Measurements from ENCODE around the gene ATP11A. TPM values are rescaled to one million over a fixed set of nuclear protein-coding genes. Genes with fewer than 3 reads are reported as not detected.
A peak's percentile ranks its signal among the peaks of the same experiment; 100 is the strongest.

ATP11A gene
- total RNA-seq, 1 experiment from 2014 or later = 65.3 TPM

GRCh38 chr13:112774829-112775565 lies 85.2 kb downstream of the ATP11A start:
- TF ChIP-seq, protein P1, sequence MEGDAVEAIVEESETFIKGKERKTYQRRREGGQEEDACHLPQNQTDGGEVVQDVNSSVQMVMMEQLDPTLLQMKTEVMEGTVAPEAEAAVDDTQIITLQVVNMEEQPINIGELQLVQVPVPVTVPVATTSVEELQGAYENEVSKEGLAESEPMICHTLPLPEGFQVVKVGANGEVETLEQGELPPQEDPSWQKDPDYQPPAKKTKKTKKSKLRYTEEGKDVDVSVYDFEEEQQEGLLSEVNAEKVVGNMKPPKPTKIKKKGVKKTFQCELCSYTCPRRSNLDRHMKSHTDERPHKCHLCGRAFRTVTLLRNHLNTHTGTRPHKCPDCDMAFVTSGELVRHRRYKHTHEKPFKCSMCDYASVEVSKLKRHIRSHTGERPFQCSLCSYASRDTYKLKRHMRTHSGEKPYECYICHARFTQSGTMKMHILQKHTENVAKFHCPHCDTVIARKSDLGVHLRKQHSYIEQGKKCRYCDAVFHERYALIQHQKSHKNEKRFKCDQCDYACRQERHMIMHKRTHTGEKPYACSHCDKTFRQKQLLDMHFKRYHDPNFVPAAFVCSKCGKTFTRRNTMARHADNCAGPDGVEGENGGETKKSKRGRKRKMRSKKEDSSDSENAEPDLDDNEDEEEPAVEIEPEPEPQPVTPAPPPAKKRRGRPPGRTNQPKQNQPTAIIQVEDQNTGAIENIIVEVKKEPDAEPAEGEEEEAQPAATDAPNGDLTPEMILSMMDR (conservative IDR thresholded peaks at IDR 0.05) = 0 out of 3 replicates have a peak, but pooled peaks have one; percentile 15

More at GRCh38 chr13:112774829-112775565, 85.2 kb downstream of the ATP11A start:
- peaks cover 0 to 12% (median 3%) of the 10 kb centered on the region in 3 experiments; a peak in 4 of 7 replicates for H3K36me3 Mint-ChIP-seq (ENCODE audit: insufficient read depth in 1 of 3, low read depth in 3 of 3)
- H2AFZ ChIP-seq (ENCODE audit: low read length) = no peak overlapping the region
- no peak overlapping the region for H2BK12ac ChIP-seq (ENCODE audit: insufficient read length, low read depth, low read length)
- H3K9me3 Mint-ChIP-seq = no peaks in the 10 kb centered on the region
- peaks cover 21 to 40% of the 10 kb centered on the region in 2 experiments for H3K4me1 Mint-ChIP-seq
- no peak overlapping the region for H4K5ac ChIP-seq (ENCODE audit: insufficient read length, low read depth, low read length)
- DNase-seq = peak; percentile 32
- no peaks in the 10 kb centered on the region for H4K20me1 ChIP-seq (ENCODE audit: control insufficient read depth, insufficient read depth, insufficient read length)
- no peak overlapping the region for H2BK15ac ChIP-seq (ENCODE audit: low read depth, low read length)
- H3K18ac ChIP-seq (ENCODE audit: insufficient read length, low read depth, low read length) = no peak overlapping the region
- H3T11ph ChIP-seq (ENCODE audit: low read length) = no peak overlapping the region
- H3K27ac Mint-ChIP-seq = peak overlapping the region in 1 of 3 experiments; percentile 65; a peak in 3 of 7 replicates
- no peak overlapping the region for H4K91ac ChIP-seq (ENCODE audit: insufficient read length, low read depth, low read length)
- no peak overlapping the region for H2AK5ac ChIP-seq (ENCODE audit: insufficient read length, low read length)
- peaks cover 3% of the 10 kb centered on the region; the same call in 1 of the 2 replicates for H3K4me1 ChIP-seq (ENCODE audit: insufficient read depth, low read length)
- H3K56ac ChIP-seq (ENCODE audit: insufficient read length, low read depth, low read length) = no peak overlapping the region
- H3K14ac ChIP-seq (ENCODE audit: insufficient read depth, low read length) = no peak overlapping the region
- H3K27me3 ChIP-seq (ENCODE audit: insufficient read depth, low read length) = no peaks in the 10 kb centered on the region
- H3K79me1 ChIP-seq (ENCODE audit: insufficient read depth, low read depth, low read length, poor library complexity, severe bottlenecking) = no peaks in the 10 kb centered on the region
- H2BK5ac ChIP-seq (ENCODE audit: insufficient read length, low read length) = no peak overlapping the region
- H3K9ac ChIP-seq (ENCODE audit: extremely low read depth, insufficient read length, low read length) = no peak overlapping the region
- no peak overlapping the region for H2BK20ac ChIP-seq (ENCODE audit: low read depth, low read length, poor library complexity, severe bottlenecking)
- no peaks in the 10 kb centered on the region for H3K9me3 ChIP-seq (ENCODE audit: control insufficient read depth, low read depth, low read length)
- no peak overlapping the region for H3K4me2 ChIP-seq (ENCODE audit: insufficient read depth, insufficient read length, low read length)
- no CpG with 5 or more reads among the region's 36 CpGs for WGBS (ENCODE audit: extremely low coverage, insufficient read length, low lambda C conversion rate)
- H3K4ac ChIP-seq (ENCODE audit: low read depth, low read length) = no peak overlapping the region
- H3K27ac ChIP-seq (ENCODE audit: insufficient read length, low read depth, low read length) = no peak overlapping the region
- H3K4me3 Mint-ChIP-seq = no peak overlapping the region
- no peaks in the 10 kb centered on the region for H3K23me2 ChIP-seq (ENCODE audit: insufficient read length, low read depth, low read length, poor library complexity, severe bottlenecking)
- H3K27me3 Mint-ChIP-seq (ENCODE audit: low read depth) = no peaks in the 10 kb centered on the region; the same call in 1 of the 2 replicates
- no peaks in the 10 kb centered on the region; the same call in 1 of the 2 replicates for H3K79me2 ChIP-seq (ENCODE audit: insufficient read depth, low read length)
- no peak overlapping the region for H2BK120ac ChIP-seq (ENCODE audit: low read depth, low read length, poor library complexity, severe bottlenecking)
- no peak overlapping the region for H4K8ac ChIP-seq (replicated peaks; ENCODE audit: insufficient read length, low read depth, low read length)
- no peak overlapping the region for H3K23ac ChIP-seq (ENCODE audit: insufficient read length, low read depth, low read length)

Measured in H9 (cell line).